ENCODE data around the gene BLMH. TPM values are rescaled to one million over a fixed set of nuclear protein-coding genes. Genes with fewer than 3 reads are reported as not detected.

BLMH gene
- total and polyA plus RNA-seq, 3 experiments from 2014 or later = 28.3 to 68.0 (median 67.1) TPM

- Mint-ChIP-seq H3K27ac (peak overlapping the region in 1 of 8 donors; percentile 15), H3K27me3 (peaks cover 38 to 51% of the 10 kb centered on the region in 2 donors), H3K36me3 (no peaks in the 10 kb centered on the region), H3K4me1 (peaks cover 17 to 39% (median 17%) of the 10 kb centered on the region in 3 donors), H3K9me3 (no peaks in the 10 kb centered on the region), H3K4me3 (no peak overlapping the region)
- ChIA-PET CTCF (no interaction called here), POLR2A (no interaction called here)
- no peak for DNase-seq
- Histone ChIP-seq H3K4me1 (ENCODE audit: insufficient read depth, low read length) (peaks cover 8% of the 10 kb centered on the region), H3K27me3 (ENCODE audit: insufficient read depth, low read length, poor library complexity, severe bottlenecking) (peaks cover 40% of the 10 kb centered on the region), H3K4me3 (ENCODE audit: low read length) (no peak overlapping the region), H3K36me3 (ENCODE audit: insufficient read depth, low read length) (no peaks in the 10 kb centered on the region), H3K9me3 (ENCODE audit: low read length) (no peaks in the 10 kb centered on the region), H3K27ac (ENCODE audit: low read depth, low read length) (no peak overlapping the region)
These were observed 53.8 kb downstream of the BLMH start for GRCh38 chr17:30238003-30238344.

GRCh38 chr17:30237296-30238002, 54.3 kb downstream of the BLMH start:
- peaks cover 8% of the 10 kb centered on the region for H3K4me1 ChIP-seq (ENCODE audit: insufficient read depth, low read length)
- no peaks in the 10 kb centered on the region for H3K36me3 ChIP-seq (ENCODE audit: insufficient read depth, low read length)
- no peaks in the 10 kb centered on the region for H3K9me3 ChIP-seq (ENCODE audit: low read length)
- peaks cover 17 to 39% (median 17%) of the 10 kb centered on the region in 3 donors for H3K4me1 Mint-ChIP-seq
- H3K27me3 ChIP-seq (ENCODE audit: insufficient read depth, low read length, poor library complexity, severe bottlenecking) = peaks cover 40% of the 10 kb centered on the region
- H3K27ac Mint-ChIP-seq = no peak overlapping the region
- peaks cover 43 to 56% of the 10 kb centered on the region in 2 donors for H3K27me3 Mint-ChIP-seq
- H3K27ac ChIP-seq (ENCODE audit: low read depth, low read length) = no peak overlapping the region
- no peaks in the 10 kb centered on the region for H3K36me3 Mint-ChIP-seq
- ChIA-PET CTCF (no interaction called here), POLR2A (no interaction called here)
- no peak for DNase-seq
- peak overlapping the region in 1 of 7 donors; percentile 12 for H3K4me3 Mint-ChIP-seq
- H3K9me3 Mint-ChIP-seq = no peaks in the 10 kb centered on the region
- H3K4me3 ChIP-seq (ENCODE audit: low read length) = no peak overlapping the region

GRCh38 chr17:30236766-30237165, 55.0 kb downstream of the BLMH start:
- Mint-ChIP-seq H3K9me3 (no peaks in the 10 kb centered on the region), H3K36me3 (no peaks in the 10 kb centered on the region), H3K4me3 (peak overlapping the region in 4 of 7 donors; percentile 50 to 77 (median 66)), H3K27ac (peak overlapping the region in 1 of 8 donors; percentile 21), H3K4me1 (peaks cover 17 to 39% (median 17%) of the 10 kb centered on the region in 3 donors), H3K27me3 (peaks cover 47 to 63% of the 10 kb centered on the region in 2 donors)
- Histone ChIP-seq H3K27ac (ENCODE audit: low read depth, low read length) (no peak overlapping the region), H3K27me3 (ENCODE audit: insufficient read depth, low read length, poor library complexity, severe bottlenecking) (peaks cover 40% of the 10 kb centered on the region), H3K4me3 (ENCODE audit: low read length) (no peak overlapping the region), H3K36me3 (ENCODE audit: insufficient read depth, low read length) (no peaks in the 10 kb centered on the region), H3K9me3 (ENCODE audit: low read length) (no peaks in the 10 kb centered on the region), H3K4me1 (ENCODE audit: insufficient read depth, low read length) (peaks cover 8% of the 10 kb centered on the region)
- POLR2A ChIA-PET = no interaction called here
- DNase-seq = no peak
- CTCF ChIA-PET = interaction anchor here (0.6 to 1.6 kb wide), 3 partner anchors 96 to 132 kb away, joined by 3 to 4 read pairs (median 4); no protein-coding TSS in a partner anchor

- Mint-ChIP-seq H3K9me3 (no peaks in the 10 kb centered on the region), H3K4me3 (peak overlapping the region; percentile 26 to 88 (median 68)), H3K4me1 (peaks cover 17 to 39% (median 17%) of the 10 kb centered on the region in 3 donors), H3K36me3 (no peaks in the 10 kb centered on the region), H3K27ac (no peak overlapping the region), H3K27me3 (peaks cover 47 to 64% of the 10 kb centered on the region in 2 donors)
- no peak for DNase-seq
- H3K36me3 ChIP-seq (ENCODE audit: insufficient read depth, low read length) = no peaks in the 10 kb centered on the region
- POLR2A ChIA-PET = no interaction called here
- no peak overlapping the region for H3K27ac ChIP-seq (ENCODE audit: low read depth, low read length)
- no peaks in the 10 kb centered on the region for H3K9me3 ChIP-seq (ENCODE audit: low read length)
- H3K4me3 ChIP-seq (ENCODE audit: low read length) = no peak overlapping the region
- CTCF ChIA-PET = interaction anchor here (0.6 to 1.6 kb wide), 3 partner anchors 97 to 131 kb away, joined by 3 to 4 read pairs (median 4); no protein-coding TSS in a partner anchor
- H3K4me1 ChIP-seq (ENCODE audit: insufficient read depth, low read length) = peaks cover 8% of the 10 kb centered on the region
- H3K27me3 ChIP-seq (ENCODE audit: insufficient read depth, low read length, poor library complexity, severe bottlenecking) = peaks cover 40% of the 10 kb centered on the region
These were observed 55.5 kb downstream of the BLMH start for GRCh38 chr17:30236297-30236624.

GRCh38 chr17:30235386-30236296, 56.1 kb downstream of the BLMH start, which contains the start of gene SLC6A4:
Gene SLC6A4, minus strand, starts transcription at chr17:30235697. Its CDS starts 13,739 bp downstream, at chr17:30221958.
- no peaks in the 10 kb centered on the region for H3K9me3 ChIP-seq (ENCODE audit: low read length)
- peaks cover 43% of the 10 kb centered on the region for H3K27me3 ChIP-seq (ENCODE audit: insufficient read depth, low read length, poor library complexity, severe bottlenecking)
- DNase-seq = no peak
- no peaks in the 10 kb centered on the region for H3K36me3 ChIP-seq (ENCODE audit: insufficient read depth, low read length)
- H3K4me1 ChIP-seq (ENCODE audit: insufficient read depth, low read length) = peaks cover 8% of the 10 kb centered on the region
- H3K27ac ChIP-seq (ENCODE audit: low read depth, low read length) = no peak within 1 kb of the TSS
- ChIA-PET POLR2A (no interaction called here), CTCF (interaction anchor here (1.4 to 1.6 kb wide), 2 partner anchors 101 to 131 kb away, joined by 4 read pairs; no protein-coding TSS in a partner anchor)
- H3K4me3 Mint-ChIP-seq = peak within 1 kb of the TSS; percentile 38 to 88 (median 75)
- no peaks in the 10 kb centered on the region for H3K36me3 Mint-ChIP-seq
- no peak within 1 kb of the TSS for H3K4me3 ChIP-seq (ENCODE audit: low read length)
- peaks cover 17 to 39% (median 17%) of the 10 kb centered on the region in 3 donors for H3K4me1 Mint-ChIP-seq
- no peaks in the 10 kb centered on the region for H3K9me3 Mint-ChIP-seq
- peak within 1 kb of the TSS in 1 of 8 donors; percentile 6 for H3K27ac Mint-ChIP-seq
- H3K27me3 Mint-ChIP-seq = peaks cover 47 to 68% of the 10 kb centered on the region in 2 donors

- no peaks in the 10 kb centered on the region for H3K9me3 ChIP-seq (ENCODE audit: low read length)
- H3K27me3 ChIP-seq (ENCODE audit: insufficient read depth, low read length, poor library complexity, severe bottlenecking) = peaks cover 47% of the 10 kb centered on the region
- no peak overlapping the region for H3K4me3 ChIP-seq (ENCODE audit: low read length)
- Mint-ChIP-seq H3K4me3 (peak overlapping the region; percentile 38 to 80 (median 72)), H3K36me3 (no peaks in the 10 kb centered on the region), H3K27me3 (peaks cover 50 to 74% of the 10 kb centered on the region in 2 donors), H3K27ac (peak overlapping the region in 1 of 8 donors; percentile 6), H3K9me3 (no peaks in the 10 kb centered on the region), H3K4me1 (peaks cover 17 to 39% (median 17%) of the 10 kb centered on the region in 3 donors)
- CTCF ChIA-PET = interaction anchor here (1.6 kb wide), 1 partner anchor 102 kb away, joined by 4 read pairs; no protein-coding TSS in a partner anchor
- H3K4me1 ChIP-seq (ENCODE audit: insufficient read depth, low read length) = peaks cover 8% of the 10 kb centered on the region
- POLR2A ChIA-PET = no interaction called here
- H3K27ac ChIP-seq (ENCODE audit: low read depth, low read length) = no peak overlapping the region
- no peak for DNase-seq
- H3K36me3 ChIP-seq (ENCODE audit: insufficient read depth, low read length) = no peaks in the 10 kb centered on the region
These were observed 56.8 kb downstream of the BLMH start for GRCh38 chr17:30234964-30235363.

GRCh38 chr17:30234296-30234695, 57.4 kb downstream of the BLMH start:
- no peaks in the 10 kb centered on the region for H3K36me3 Mint-ChIP-seq
- DNase-seq = no peak
- H3K27me3 Mint-ChIP-seq = peaks cover 53 to 74% of the 10 kb centered on the region in 2 donors
- H3K9me3 Mint-ChIP-seq = no peaks in the 10 kb centered on the region
- CTCF ChIA-PET = no interaction called here
- peaks cover 17 to 38% (median 17%) of the 10 kb centered on the region in 3 donors for H3K4me1 Mint-ChIP-seq
- POLR2A ChIA-PET = no interaction called here
- Histone ChIP-seq H3K4me3 (ENCODE audit: low read length) (no peak overlapping the region), H3K27me3 (ENCODE audit: insufficient read depth, low read length, poor library complexity, severe bottlenecking) (peaks cover 47% of the 10 kb centered on the region), H3K36me3 (ENCODE audit: insufficient read depth, low read length) (no peaks in the 10 kb centered on the region), H3K9me3 (ENCODE audit: low read length) (no peaks in the 10 kb centered on the region), H3K27ac (ENCODE audit: low read depth, low read length) (no peak overlapping the region), H3K4me1 (ENCODE audit: insufficient read depth, low read length) (peaks cover 8% of the 10 kb centered on the region)
- peak overlapping the region in 1 of 7 donors; percentile 80 for H3K4me3 Mint-ChIP-seq
- peak overlapping the region in 1 of 8 donors; percentile 6 for H3K27ac Mint-ChIP-seq
